GM12892 (cell line): ENCODE measurements around the gene MTG2.

Experiments
- POLR2A ChIP-seq: IDR thresholded peaks from 2 replicates; pipeline ENCODE4 v1.6.1; 2011; ENCODE audit warnings: low read depth, low read length, control low read depth
- POLR2AphosphoS5 ChIP-seq: IDR thresholded peaks from 2 replicates; pipeline ENCODE4 v1.6.1; 2011; ENCODE audit warnings: low read depth, low read length, control low read depth
- TAF1 ChIP-seq: IDR thresholded peaks from 2 replicates; pipeline ENCODE4 v1.6.1; 2011; ENCODE audit warnings: low read depth, mild to moderate bottlenecking, control low read depth, low read length, borderline replicate concordance

GRCh38 chr20:62139636-62140035 is 43.2 kb upstream of the MTG2 start:
- no peak for TF ChIP-seq POLR2A
- no peak for TF ChIP-seq POLR2AphosphoS5
- no peak for TF ChIP-seq TAF1
